GM13976 (cell line): Measurements from ENCODE around the gene GRIK3.

Source experiments
- DNase-seq: peaks from one replicate; pipeline ENCODE4 v3.0.0; 2012; ENCODE audit warnings: low spot score
- CTCF ChIP-seq: IDR thresholded peaks from 2 replicates; pipeline ENCODE4 v1.5.1; 2012; ENCODE audit warnings: borderline replicate concordance, mild to moderate bottlenecking; ENCODE audit not compliant: insufficient read depth; ENCODE audit errors: extremely low read depth, missing control alignments, control extremely low read depth
- in situ Hi-C: fragments of 300-500 bp; cut with MboI; formaldehyde crosslinking; loops from one replicate; pipeline ENCODE4 v1.12.0; 2022; ENCODE audit warnings: low sequenced_read_pairs, mixed read lengths, inconsistent platforms; ENCODE audit not compliant: unreplicated experiment

GRIK3 gene

DNA sequence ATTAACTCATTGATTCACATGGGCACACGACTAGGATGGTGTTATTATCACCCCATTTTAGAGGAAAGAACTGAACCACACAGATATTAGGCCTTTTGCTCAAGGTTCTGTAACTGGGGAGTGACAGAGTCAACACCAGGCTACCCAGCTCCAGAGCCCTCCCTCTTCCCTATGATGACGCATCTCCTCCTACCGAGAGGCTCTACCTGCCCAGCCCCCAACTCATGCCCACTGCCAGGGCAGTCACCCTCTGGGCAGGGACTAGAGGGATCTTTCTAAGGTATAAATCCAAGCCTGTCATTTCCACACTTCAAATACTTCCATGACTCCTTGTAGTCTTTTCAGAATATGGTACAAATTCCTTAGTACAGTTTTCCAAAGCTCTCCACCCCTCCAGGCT lies 171.3 kb downstream of the GRIK3 start:
- no peak for DNase-seq
- in situ Hi-C loops = no loop called here

GRCh38 chr1:36861375-36861774 lies 172.9 kb downstream of the GRIK3 start:
- in situ Hi-C loops = no loop called here
- no peak for TF ChIP-seq CTCF
- DNase-seq = no peak

More for the DNA sequence above, 171.3 kb downstream of the GRIK3 start:
- no peak for TF ChIP-seq CTCF

- no peak for DNase-seq
- no peak for TF ChIP-seq CTCF
- in situ Hi-C loops = no loop called here
These were observed 174.4 kb downstream of the GRIK3 start for GRCh38 chr1:36859926-36860325.

GRCh38 chr1:36858981-36859380 lies 175.3 kb downstream of the GRIK3 start:
- no peak for TF ChIP-seq CTCF
- in situ Hi-C loops = no loop called here
- no peak for DNase-seq

- in situ Hi-C loops = no loop called here
These were observed 175.8 kb downstream of the GRIK3 start for GRCh38 chr1:36858553-36858952.

GRCh38 chr1:36857754-36858153 lies 176.6 kb downstream of the GRIK3 start:
- in situ Hi-C loops = no loop called here
- no peak for TF ChIP-seq CTCF
- no peak for DNase-seq

More at GRCh38 chr1:36858553-36858952, 175.8 kb downstream of the GRIK3 start:
- no peak for DNase-seq
- TF ChIP-seq CTCF = no peak
